T follicular helper cell (primary cell): ENCODE results near the gene MEGF8.

Source experiments
- DNase-seq: peaks from one replicate; pipeline ENCODE4 v3.0.0-alpha.2; 2020; ENCODE audit warnings: low read depth

MEGF8 gene

GRCh38 chr19:42357290-42357689 lies 31.9 kb downstream of the MEGF8 start:
- no peak for DNase-seq

GRCh38 chr19:42360787-42361544 lies 35.5 kb downstream of the MEGF8 start:
- no peak for DNase-seq

DNA sequence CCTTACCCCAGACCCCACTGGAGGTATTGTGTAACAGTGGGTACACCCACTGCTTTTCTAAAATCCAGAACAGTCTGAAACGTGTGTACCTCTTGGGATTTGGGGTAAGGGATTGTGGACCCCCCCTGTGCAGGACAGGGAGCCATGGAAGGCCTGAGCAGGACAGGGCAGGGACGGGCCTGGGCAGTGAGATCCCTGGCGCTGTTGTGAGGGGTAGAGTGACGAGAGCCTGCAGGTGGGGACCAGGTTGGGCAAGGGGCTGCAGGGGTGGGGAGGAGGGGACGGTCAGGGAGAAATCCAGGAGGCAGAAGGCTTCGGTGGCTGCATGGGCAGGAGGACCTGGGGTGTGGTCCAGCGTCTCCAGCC lies 36.1 kb downstream of the MEGF8 start:
- no peak for DNase-seq

DNA sequence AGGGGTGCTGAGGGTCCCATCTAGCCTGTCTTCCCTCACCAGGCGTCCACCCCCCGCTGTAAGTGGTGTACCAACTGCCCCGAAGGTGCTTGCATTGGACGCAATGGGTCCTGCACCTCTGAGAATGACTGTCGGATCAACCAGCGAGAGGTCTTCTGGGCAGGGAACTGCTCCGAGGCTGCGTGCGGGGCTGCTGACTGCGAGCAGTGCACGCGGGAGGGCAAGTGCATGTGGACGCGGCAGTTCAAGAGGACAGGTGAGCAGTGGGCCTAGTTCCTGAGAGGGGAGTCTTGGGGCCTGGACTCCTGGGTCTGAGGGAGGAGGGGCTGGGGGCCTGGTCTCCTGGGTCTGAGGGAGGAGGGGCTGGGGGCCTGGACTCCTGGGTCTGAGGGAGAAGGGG lies 36.9 kb downstream of the MEGF8 start:
- no peak for DNase-seq

- DNase-seq, result no peak
Observed at GRCh38 chr19:42362891-42363440, 37.5 kb downstream of the MEGF8 start.

DNA sequence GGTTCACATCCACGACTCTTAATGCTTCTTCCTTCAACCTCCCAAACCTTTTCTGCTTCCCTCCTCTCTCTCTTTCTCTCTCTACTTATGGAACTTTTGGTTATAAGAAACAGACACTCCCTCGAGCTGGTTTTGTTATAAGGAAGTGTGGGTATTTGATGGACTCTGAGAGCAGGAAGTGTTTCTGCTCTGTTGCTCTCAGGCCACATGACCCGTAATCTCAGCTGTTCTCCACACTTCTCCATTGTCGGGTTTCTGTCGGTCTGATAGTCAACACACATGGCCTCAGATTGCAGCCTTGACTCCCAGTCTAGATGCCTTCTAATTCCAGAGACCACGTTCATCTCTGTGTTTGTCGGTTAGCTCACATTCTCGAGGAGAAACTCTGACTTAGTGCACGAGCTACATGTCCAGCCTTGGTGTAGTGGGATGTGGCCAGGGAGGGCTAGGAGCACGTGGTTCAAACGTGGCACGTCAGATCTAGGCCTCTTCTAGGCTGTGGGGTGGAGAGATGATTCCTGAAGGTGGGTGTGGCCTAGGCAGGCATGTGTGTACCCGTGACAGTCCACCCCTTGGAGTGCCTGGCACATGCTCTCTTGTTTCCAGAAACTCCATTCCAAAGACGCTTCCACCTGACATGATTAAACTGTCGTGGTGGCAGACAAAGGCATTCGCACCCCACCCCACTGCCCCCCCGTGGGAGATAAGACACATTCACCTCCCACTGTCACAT lies 38.3 kb downstream of the MEGF8 start:
- DNase-seq, result no peak

DNA sequence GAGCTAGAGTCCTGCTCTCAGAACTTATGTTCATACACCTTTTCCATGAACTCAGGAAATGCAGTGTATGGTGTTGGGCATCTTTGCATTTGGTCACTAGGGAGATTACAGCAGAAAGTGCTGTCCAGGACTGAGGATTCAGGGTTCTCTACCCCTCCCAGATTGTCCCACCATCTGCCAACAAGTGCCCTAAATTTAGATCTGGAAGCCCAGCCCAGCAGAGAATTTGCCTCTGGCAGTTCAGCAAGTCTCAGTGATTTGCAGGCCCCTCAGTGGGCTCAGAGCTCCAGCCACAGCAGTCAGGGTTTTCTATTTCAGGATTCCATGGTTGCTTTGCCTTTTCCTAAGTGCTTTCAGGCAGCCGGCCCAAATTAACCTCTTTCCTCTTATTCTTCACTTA lies 41.2 kb downstream of the MEGF8 start:
- no peak for DNase-seq

- DNase-seq, result no peak
Observed at GRCh38 chr19:42367929-42368328, 42.5 kb downstream of the MEGF8 start.

DNA sequence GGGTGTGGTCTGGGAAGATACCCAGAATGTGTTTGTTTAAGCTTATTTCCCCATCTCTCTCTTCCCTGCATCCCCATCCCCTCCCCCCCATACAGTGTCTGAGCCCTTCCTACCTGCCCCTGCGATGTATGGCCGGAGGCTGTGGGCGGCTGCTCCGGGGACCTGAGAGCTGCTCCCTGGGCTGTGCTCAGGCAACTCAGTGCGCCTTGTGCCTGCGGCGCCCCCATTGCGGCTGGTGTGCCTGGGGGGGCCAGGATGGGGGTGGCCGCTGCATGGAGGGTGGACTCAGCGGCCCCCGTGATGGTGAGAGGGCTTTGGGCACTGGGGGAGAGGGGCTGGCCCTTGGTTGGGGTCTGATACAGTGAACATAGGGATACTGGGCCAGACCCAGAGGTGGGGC lies 42.9 kb downstream of the MEGF8 start:
- DNase-seq, result no peak

GRCh38 chr19:42368765-42369164 lies 43.3 kb downstream of the MEGF8 start:
- no peak for DNase-seq

GRCh38 chr19:42369433-42370067 lies 44.1 kb downstream of the MEGF8 start:
- no peak for DNase-seq

DNA sequence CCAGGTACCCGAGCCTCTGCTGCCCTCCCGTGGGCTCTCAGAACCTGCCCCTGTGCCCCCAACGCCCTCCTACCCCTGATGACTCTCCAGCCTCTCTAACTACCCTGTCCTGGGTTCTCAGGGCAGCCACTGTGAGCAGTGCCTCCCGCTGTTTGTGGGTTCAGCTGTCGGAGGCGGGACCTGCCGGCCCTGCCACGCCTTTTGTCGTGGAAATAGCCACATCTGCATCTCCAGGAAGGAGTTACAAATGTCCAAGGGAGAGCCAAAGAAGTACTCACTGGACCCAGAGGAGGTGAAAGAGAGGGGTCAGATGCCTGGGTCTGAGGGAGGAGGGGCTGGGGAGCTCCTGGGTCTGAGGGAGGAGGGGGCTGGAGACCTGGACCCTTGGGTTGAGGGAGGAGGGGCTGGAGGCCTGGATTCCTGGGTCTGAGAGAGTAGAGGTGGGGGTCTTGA lies 44.7 kb downstream of the MEGF8 start:
- no peak for DNase-seq

DNA sequence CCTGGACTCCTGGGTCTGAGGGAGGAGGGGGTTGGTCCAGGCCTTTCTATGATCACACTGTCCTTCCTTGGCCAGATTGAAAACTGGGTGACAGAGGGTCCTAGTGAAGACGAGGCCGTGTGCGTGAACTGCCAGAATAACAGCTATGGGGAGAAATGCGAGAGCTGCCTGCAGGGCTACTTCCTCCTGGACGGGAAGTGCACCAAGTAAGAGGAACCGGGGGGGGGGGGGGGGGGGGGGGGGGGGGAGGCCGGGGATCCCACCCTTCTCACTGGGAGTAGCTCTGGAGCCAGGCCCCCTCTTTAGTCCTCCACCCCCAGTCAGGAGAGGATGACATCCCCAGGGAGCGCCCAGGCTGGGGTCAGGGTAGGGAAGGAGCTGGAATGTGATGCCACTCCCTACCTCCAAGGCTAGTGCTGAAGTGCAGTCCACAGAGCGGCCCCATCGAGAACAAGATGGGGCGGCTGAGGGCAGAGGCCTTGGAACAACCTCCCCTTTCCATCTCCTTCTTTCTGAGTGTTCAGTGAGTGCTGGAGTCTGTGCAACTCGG lies 45.3 kb downstream of the MEGF8 start:
- DNase-seq, result no peak

DNA sequence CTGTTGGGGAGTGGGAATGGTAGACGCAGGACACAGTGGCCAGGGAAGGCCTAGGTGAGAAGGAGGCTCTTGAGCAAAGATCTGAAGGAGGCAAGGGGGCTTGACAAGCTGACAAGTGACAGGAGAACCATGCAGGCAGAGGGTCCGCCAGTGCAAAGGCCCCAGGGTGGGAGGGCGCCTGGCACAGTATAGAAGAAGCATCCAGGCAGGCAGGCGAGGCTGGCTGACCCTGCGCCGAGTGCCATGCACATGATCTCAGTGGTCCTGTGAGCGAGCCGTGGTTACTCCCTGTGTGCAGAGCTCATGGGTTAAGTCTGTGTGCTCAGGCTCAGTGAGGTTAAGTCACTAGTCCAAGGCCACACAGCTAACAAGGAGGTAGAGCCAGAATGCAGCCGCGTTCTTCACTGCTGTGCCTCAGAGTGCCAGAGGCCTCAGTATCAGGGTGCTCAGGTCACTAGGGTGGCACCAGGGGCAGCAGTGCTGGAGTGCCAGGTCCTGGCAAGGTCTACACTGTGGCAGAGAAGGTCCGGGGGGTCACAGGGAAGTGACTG lies 49.5 kb downstream of the MEGF8 start:
- DNase-seq, result no peak

DNA sequence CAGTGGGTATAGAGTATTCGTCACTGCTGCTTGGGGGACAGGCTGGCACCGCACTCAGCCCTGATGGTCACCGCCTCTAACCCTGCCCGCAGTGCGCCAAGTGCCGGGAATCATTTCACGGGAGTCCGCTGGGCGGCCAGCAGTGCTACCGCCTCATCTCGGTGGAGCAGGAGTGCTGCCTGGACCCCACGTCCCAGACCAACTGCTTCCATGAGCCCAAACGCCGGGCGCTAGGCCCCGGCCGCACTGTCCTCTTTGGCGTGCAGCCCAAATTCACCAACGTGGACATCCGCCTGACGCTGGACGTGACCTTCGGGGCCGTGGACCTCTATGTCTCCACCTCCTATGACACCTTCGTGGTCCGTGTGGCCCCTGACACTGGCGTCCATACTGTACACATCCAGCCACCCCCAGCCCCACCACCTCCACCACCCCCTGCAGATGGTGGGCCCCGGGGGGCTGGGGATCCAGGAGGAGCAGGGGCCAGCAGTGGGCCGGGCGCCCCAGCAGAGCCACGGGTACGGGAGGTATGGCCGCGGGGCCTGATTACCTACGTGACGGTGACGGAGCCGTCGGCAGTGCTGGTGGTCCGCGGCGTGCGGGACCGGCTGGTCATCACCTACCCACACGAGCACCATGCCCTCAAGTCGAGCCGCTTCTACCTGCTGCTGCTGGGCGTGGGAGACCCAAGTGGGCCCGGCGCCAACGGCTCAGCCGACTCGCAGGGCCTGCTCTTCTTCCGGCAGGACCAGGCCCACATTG lies 50.2 kb downstream of the MEGF8 start:
- DNase-seq, result no peak

- DNase-seq, result no peak
Observed at GRCh38 chr19:42376177-42376555, 50.7 kb downstream of the MEGF8 start.

DNA sequence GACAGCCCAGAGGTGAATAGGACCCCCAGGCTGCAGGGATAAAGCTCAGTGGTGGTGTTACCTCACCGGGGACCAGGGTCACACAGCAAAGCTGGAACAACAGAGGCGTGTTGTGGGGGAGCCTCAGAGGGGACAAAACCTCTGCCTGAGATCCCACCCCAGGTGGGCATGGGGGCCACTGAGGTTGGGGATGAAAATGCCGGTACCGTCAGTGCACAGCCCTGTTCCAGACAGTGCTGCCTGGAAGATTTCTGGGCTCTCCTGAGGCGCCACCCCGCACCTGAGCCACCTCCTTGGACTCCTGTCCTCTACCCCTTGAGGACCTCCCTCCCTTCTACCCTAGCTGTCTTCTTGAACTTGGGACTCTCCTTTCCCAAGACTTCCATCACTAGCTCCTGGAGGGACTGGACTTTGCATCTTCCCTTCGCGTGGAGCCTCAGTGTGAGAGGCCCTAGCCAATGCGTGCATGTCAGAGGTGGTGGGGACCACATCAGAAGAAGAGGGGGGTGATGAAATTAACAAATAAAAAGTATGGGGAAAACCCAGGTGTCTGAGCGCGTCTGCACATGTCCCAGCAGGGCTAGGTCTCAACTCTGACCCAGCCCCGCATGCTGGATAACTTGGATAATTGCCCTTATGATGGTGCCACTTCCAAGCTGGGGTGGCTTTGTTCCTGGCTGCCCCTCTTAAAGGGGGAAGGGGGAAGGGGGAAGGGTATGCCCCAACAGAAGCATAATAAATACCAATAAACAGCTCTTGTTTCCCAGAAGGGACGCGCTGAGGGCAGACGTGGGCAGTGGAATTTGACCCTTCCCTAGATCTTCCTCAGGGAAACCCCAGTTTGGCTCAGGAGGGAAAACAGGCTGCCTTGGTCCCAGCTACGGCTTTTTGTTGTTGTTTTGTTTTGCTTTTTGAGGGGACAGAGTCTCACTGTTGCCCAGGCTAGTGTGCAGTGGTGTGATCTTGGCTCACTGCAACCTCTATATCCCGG lies 53.1 kb downstream of the MEGF8 start:
- no peak for DNase-seq

- no peak for DNase-seq
Observed at GRCh38 chr19:42380155-42380554, 54.7 kb downstream of the MEGF8 start.

DNA sequence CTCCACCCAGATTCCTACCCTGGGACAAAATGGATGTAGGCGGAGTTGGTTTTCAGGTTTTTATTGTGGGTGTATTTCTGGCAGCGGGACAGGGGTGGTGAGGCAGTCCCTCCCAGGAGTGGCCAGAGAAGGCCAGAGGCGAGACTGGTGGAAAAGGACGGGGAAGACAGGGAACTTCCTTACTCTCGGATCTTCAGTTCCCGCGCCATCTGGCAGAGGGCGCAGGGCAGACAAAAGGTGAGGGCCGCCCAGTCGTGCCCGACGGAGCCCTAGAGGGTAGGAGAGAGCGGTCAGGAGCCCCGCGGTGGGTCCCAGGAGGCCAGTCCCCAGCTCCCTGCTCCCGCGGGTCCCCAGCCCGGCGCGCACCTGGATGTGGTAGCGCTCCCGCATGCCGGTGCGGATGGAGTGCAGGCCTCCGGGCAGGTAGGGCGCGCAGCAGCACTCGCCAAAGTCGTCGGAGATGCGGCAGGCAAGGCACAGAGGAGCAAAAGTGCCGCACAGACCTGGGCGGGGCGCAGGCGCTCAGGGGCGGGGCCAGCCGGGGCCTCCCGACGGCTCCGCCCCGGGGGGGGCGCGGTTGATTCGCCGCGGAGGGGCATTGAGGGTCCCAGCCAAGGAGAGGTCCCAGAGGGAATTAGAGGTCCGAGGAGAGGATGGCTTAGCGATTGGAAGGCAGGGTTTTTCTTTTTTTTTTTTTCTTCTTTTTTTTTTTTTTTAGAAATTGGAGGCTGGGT lies 61.7 kb downstream of the MEGF8 start:
- peak; percentile 50 for DNase-seq
